ENCODE data around the gene AKAP13.

GRCh38 chr15:85667491-85668424 lies 287.4 kb downstream of the AKAP13 start:
- TF ChIP-seq, protein P1, sequence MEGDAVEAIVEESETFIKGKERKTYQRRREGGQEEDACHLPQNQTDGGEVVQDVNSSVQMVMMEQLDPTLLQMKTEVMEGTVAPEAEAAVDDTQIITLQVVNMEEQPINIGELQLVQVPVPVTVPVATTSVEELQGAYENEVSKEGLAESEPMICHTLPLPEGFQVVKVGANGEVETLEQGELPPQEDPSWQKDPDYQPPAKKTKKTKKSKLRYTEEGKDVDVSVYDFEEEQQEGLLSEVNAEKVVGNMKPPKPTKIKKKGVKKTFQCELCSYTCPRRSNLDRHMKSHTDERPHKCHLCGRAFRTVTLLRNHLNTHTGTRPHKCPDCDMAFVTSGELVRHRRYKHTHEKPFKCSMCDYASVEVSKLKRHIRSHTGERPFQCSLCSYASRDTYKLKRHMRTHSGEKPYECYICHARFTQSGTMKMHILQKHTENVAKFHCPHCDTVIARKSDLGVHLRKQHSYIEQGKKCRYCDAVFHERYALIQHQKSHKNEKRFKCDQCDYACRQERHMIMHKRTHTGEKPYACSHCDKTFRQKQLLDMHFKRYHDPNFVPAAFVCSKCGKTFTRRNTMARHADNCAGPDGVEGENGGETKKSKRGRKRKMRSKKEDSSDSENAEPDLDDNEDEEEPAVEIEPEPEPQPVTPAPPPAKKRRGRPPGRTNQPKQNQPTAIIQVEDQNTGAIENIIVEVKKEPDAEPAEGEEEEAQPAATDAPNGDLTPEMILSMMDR (IDR thresholded peaks at IDR 0.05): no peak
- TF ChIP-seq POLR2A (IDR thresholded peaks at IDR 0.05): no peak

Data from testis (tissue), 2 donors.